ENCODE data around the gene VSIG8.
A peak's percentile ranks its signal among the peaks of the same experiment; 100 is the strongest.

The VSIG8 gene

GRCh38 chr1:159855709-159856108 is 6.7 kb downstream of the VSIG8 start:
- no peak overlapping the region for H3K27ac ChIP-seq (replicated peaks)
- peaks cover 16% of the 10 kb centered on the region for H3K27me3 ChIP-seq (ENCODE audit: insufficient read depth, poor library complexity, severe bottlenecking)
- TF ChIP-seq REST (IDR thresholded peaks at IDR 0.05; ENCODE audit: insufficient replicate concordance, low read depth) (no peak), GABPA (IDR thresholded peaks at IDR 0.05; ENCODE audit: low read depth) (no peak), POLR2AphosphoS5 (IDR thresholded peaks at IDR 0.05; ENCODE audit: low read depth) (no peak), SPI1 (IDR thresholded peaks at IDR 0.05; ENCODE audit: borderline replicate concordance, low read depth) (no peak)
- no peak overlapping the region for H3K4me3 ChIP-seq (replicated peaks; ENCODE audit: insufficient read depth, low read length)
- DNase-seq (ENCODE audit: low read depth in 1 of 2, low spot score in 1 of 2) = no peak

GRCh38 chr1:159854693-159855192 is 7.7 kb downstream of the VSIG8 start:
- Histone ChIP-seq H3K4me3 (replicated peaks; ENCODE audit: insufficient read depth, low read length) (peak overlapping the region; percentile 46), H3K27ac (replicated peaks) (no peak overlapping the region), H3K27me3 (ENCODE audit: insufficient read depth, poor library complexity, severe bottlenecking) (peaks cover 16% of the 10 kb centered on the region)
- DNase-seq (ENCODE audit: low read depth in 1 of 2, low spot score in 1 of 2) = peak; percentile 46 to 58
- no peak for TF ChIP-seq POLR2AphosphoS5 (IDR thresholded peaks at IDR 0.05; ENCODE audit: low read depth)
- TF ChIP-seq REST (IDR thresholded peaks at IDR 0.05; ENCODE audit: insufficient replicate concordance, low read depth) = no peak
- no peak for TF ChIP-seq CTCF (IDR thresholded peaks at IDR 0.05; ENCODE audit: insufficient read depth, low read length)
- no peak for TF ChIP-seq GABPA (IDR thresholded peaks at IDR 0.05; ENCODE audit: low read depth)

- H3K27me3 ChIP-seq (ENCODE audit: insufficient read depth, poor library complexity, severe bottlenecking) = peaks cover 16% of the 10 kb centered on the region
- DNase-seq (ENCODE audit: low read depth in 1 of 2, low spot score in 1 of 2) = no peak
- TF ChIP-seq SPI1 (IDR thresholded peaks at IDR 0.05; ENCODE audit: borderline replicate concordance, low read depth) = no peak
- TF ChIP-seq REST (IDR thresholded peaks at IDR 0.05; ENCODE audit: insufficient replicate concordance, low read depth) = no peak
- TF ChIP-seq POLR2AphosphoS5 (IDR thresholded peaks at IDR 0.05; ENCODE audit: low read depth) = no peak
- TF ChIP-seq CTCF (IDR thresholded peaks at IDR 0.05; ENCODE audit: insufficient read depth, low read length) = no peak
- TF ChIP-seq GABPA (IDR thresholded peaks at IDR 0.05; ENCODE audit: low read depth) = no peak
- H3K4me3 ChIP-seq (replicated peaks; ENCODE audit: insufficient read depth, low read length) = peak overlapping the region; percentile 46
- H3K27ac ChIP-seq (replicated peaks) = no peak overlapping the region
Measured at GRCh38 chr1:159854116-159854692, 8.3 kb downstream of the VSIG8 start.
